ENCODE results near the gene PSMD8.

DNA sequence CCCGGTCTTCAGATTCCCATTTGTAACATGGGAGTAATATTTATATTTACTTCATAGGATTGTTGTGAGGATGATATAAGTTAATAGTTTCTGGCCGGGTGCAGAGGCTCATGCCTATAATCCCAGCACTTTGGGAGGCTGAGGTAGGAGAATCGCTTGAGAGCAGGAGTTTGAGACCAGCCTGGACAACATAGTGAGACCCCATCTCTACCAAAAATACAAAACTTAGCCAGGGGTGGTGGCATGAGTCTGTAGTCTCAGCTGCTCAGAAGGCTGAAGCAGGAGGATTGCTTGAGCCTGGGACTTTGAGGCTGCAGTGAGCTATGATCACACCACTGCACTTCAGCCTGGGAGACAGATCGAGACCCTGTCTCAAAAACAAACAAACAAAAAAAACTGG lies 27.5 kb upstream of the PSMD8 start:
- TF ChIP-seq CTCF (conservative IDR thresholded peaks at IDR 0.05; ENCODE audit: low read length) (no peak), EZH2phosphoT487 (IDR thresholded peaks at IDR 0.05; ENCODE audit: borderline replicate concordance) (no peak)
